Measurements from ENCODE around the gene TAX1BP1. TPM values are rescaled to one million over a fixed set of nuclear protein-coding genes. Genes with fewer than 3 reads are reported as not detected.

The TAX1BP1 gene
- polyA plus RNA-seq, 1 donor, result 93.9 TPM

DNA sequence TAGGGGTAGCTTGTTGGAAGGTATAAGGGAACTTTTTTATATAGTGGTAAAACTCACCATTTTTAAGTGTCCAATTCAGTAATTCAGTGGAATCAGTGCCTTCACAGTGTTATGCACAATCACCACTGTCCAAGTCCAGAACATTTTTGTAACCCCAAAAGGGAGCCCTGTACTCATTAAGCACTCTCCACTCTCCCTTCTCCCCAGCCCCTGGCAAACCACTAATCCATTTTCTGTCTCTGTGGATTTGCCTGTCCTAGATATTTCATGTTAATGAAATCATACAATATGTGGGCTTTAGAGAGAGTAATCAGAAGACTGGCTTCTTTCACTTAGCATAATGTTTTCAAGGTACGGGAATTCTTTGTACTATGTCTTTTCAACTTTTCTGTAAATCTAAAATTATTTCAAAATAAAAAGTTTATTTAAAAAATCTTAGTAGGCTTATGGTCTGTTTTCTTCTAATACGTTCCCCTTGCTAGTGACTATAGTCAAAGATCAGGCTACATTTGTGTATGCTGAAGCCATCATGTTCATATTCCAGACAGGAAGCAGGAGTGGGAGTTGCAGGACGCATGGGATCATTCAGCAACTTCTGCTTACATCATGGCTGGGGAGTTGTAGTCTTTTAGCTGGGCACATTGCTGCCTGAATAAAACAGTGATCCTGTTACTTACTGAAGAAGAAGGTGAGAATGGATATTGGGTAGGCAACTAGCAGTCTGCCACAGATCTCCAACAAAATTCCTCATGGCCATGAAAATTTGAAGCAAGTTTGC lies 35.4 kb upstream of the TAX1BP1 start:
- Histone ChIP-seq H3K36me3 (ENCODE audit: control insufficient read depth, insufficient read depth, low read length) (no peaks in the 10 kb centered on the region), H3K4me3 (ENCODE audit: low read length) (no peak overlapping the region), H3K27ac (ENCODE audit: low read length) (no peak overlapping the region), H3K27me3 (ENCODE audit: control insufficient read depth, insufficient read depth, low read length) (no peaks in the 10 kb centered on the region), H3K9me3 (ENCODE audit: control insufficient read depth, low read depth, low read length) (no peaks in the 10 kb centered on the region), H3K4me1 (ENCODE audit: control insufficient read depth, insufficient read depth, low read length) (peaks cover 2% of the 10 kb centered on the region)
- no peak for DNase-seq
- WGBS (ENCODE audit: insufficient coverage, low lambda C conversion rate), result 100% methylated on average over 1 of the region's 3 CpGs

DNA sequence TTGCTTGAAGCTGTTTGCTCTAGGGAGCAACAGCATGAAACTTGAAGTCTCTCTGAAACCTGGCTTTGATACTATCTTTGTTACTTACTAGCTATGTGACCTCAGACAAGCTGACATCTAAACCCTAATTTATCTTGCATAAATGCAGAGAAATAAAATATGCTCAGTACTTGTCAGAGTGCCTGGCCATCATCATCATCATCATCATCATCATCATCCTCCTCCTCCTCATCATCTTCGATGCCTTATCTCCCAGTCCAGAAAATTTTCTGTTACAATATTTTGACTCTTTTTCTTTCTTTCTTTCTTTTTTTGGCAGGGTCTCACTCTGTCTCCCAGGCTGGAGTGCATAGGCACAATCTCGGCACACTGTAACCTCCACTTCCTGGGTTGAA lies 34.8 kb upstream of the TAX1BP1 start:
- peaks cover 2% of the 10 kb centered on the region for H3K4me1 ChIP-seq (ENCODE audit: control insufficient read depth, insufficient read depth, low read length)
- no peaks in the 10 kb centered on the region for H3K36me3 ChIP-seq (ENCODE audit: control insufficient read depth, insufficient read depth, low read length)
- no peak overlapping the region for H3K27ac ChIP-seq (ENCODE audit: low read length)
- H3K27me3 ChIP-seq (ENCODE audit: control insufficient read depth, insufficient read depth, low read length), result no peaks in the 10 kb centered on the region
- WGBS (ENCODE audit: insufficient coverage, low lambda C conversion rate), result 90% methylated on average over 1 of the region's 2 CpGs
- no peak overlapping the region for H3K4me3 ChIP-seq (ENCODE audit: low read length)
- no peak for DNase-seq
- no peaks in the 10 kb centered on the region for H3K9me3 ChIP-seq (ENCODE audit: control insufficient read depth, low read depth, low read length)

DNA sequence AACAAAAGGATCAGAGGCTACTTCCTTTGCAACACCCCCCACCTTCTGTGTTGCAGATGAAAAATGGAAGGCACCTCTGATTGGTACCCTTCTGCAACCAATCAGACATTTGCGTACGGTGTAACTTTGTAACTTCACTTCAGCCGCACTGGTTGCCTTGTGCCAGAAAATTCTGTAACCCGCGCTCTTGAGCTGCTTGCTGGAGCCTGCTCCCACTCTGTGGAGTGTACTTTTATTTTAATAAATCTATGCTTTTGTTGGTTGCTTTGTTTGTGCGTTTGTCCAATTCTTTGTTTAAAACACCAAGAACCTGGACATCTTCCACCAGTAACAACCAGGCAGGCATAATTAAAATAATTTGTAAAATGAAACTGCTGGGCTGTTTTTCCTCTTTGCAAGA lies 31.5 kb upstream of the TAX1BP1 start:
- H3K36me3 ChIP-seq (ENCODE audit: control insufficient read depth, insufficient read depth, low read length), result no peaks in the 10 kb centered on the region
- no CpG with 5 or more reads among the region's 6 CpGs for WGBS (ENCODE audit: insufficient coverage, low lambda C conversion rate)
- no peak for DNase-seq
- H3K4me3 ChIP-seq (ENCODE audit: low read length), result no peak overlapping the region
- H3K27me3 ChIP-seq (ENCODE audit: control insufficient read depth, insufficient read depth, low read length), result no peaks in the 10 kb centered on the region
- H3K9me3 ChIP-seq (ENCODE audit: control insufficient read depth, low read depth, low read length), result no peaks in the 10 kb centered on the region
- H3K27ac ChIP-seq (ENCODE audit: low read length), result no peak overlapping the region
- H3K4me1 ChIP-seq (ENCODE audit: control insufficient read depth, insufficient read depth, low read length), result peaks cover 15% of the 10 kb centered on the region

DNA sequence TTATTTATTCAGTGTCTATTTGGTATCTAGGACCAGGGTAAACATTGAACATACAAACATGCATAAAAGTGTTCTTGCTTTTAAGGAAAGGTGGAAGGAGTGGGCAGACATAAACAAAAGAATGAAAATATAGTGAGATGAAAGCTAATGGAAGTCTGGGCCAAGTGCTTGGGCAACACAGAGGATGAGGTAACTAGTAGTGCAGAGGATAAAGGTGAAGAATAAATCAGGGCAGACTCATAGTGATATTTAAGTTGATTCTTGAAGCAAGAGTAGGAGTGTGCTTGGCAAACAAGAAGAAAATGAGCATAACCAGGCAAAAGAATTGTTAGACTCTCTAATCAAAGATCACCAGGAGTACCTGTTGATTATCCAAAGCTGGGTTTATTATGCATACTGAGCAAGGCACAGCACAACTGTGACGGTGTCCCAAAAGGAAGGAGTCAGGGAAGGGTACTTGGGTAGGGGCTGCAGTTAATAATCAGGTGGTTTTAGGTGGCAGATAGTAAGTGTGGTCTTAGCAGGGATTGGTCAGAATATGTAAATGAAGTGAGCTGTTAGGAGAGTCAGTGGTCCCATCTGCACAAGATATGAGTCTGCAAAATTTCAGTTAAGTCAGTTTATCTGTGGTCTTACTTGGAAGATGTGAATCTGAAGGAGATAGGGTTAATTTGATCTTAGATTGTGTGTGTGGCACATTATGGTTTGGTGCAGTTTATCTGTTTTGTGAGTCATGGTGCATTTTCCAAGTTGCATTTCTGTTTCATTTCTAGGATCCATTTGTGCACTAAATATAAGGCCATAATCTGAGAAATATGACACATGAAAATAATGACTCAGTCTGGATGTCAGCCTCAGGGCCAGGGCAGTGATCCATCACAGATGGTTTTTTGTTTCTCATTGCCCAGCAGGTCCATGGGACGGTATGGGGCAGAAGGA lies 30.6 kb upstream of the TAX1BP1 start:
- peak in 1 of 2 donors; percentile 17 for DNase-seq
- no CpG with 5 or more reads among the region's 2 CpGs for WGBS (ENCODE audit: insufficient coverage, low lambda C conversion rate)
- peaks cover 24% of the 10 kb centered on the region for H3K4me1 ChIP-seq (ENCODE audit: control insufficient read depth, insufficient read depth, low read length)
- no peak overlapping the region for H3K4me3 ChIP-seq (ENCODE audit: low read length)
- H3K36me3 ChIP-seq (ENCODE audit: control insufficient read depth, insufficient read depth, low read length), result no peaks in the 10 kb centered on the region
- no peak overlapping the region for H3K27ac ChIP-seq (ENCODE audit: low read length)
- no peaks in the 10 kb centered on the region for H3K27me3 ChIP-seq (ENCODE audit: control insufficient read depth, insufficient read depth, low read length)
- no peaks in the 10 kb centered on the region for H3K9me3 ChIP-seq (ENCODE audit: control insufficient read depth, low read depth, low read length)

DNA sequence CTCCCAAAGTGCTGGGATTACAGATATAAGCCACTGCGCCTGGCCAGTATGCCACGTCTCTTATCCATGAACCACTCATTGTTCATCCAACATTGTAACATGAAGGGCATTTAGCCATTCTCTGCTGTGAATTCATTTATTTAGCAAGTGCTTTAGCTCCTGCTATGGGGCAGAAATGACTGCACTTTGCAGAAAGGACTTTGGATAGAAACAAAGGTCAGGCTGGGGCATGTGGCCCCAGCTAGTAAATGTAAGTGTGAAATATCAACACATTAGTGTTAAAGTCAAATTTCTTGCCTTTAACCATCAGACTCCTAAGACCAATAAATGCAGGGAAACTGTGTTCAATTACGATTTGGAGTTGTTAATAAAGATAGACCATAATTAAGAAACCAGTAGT lies 27.7 kb upstream of the TAX1BP1 start:
- Histone ChIP-seq H3K27ac (ENCODE audit: low read length) (peak overlapping the region; percentile 54), H3K27me3 (ENCODE audit: control insufficient read depth, insufficient read depth, low read length) (no peaks in the 10 kb centered on the region), H3K4me3 (ENCODE audit: low read length) (no peak overlapping the region), H3K4me1 (ENCODE audit: control insufficient read depth, insufficient read depth, low read length) (peaks cover 40% of the 10 kb centered on the region), H3K9me3 (ENCODE audit: control insufficient read depth, low read depth, low read length) (no peaks in the 10 kb centered on the region), H3K36me3 (ENCODE audit: control insufficient read depth, insufficient read depth, low read length) (no peaks in the 10 kb centered on the region)
- DNase-seq, result peak; percentile 57 to 86
- 13% methylated on average over 1 of the region's 3 CpGs for WGBS (ENCODE audit: insufficient coverage, low lambda C conversion rate)

DNA sequence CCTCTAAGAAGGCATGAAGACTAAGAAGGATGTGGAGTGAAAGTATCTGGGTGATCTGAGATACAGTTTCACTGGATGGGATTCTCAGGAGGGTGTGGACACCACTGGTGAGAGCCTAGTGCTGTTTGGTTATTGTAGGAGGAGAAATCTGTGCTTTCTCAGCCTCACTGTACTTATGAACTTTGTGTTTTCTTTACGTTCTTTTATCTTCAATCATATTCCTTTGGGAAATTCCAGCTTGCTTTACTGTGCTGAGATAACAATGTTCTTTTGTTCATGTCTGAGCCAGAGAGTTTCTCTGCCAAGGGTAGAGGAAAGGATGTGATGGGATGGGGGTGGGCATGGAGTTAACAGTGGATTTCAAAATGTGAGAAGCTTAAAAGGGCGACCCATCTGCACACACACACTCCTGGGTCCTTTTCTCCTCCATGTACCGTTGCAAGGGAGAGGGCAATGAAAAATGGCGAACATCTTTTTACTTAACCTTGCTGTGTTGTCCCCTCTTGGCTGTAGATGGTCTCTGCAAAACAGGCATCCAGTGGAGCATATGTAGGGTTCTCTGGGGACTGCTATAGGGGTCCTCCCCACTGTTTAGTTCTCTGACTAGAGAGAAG lies 25.0 kb upstream of the TAX1BP1 start:
- peak; percentile 40 to 75 for DNase-seq
- no CpG with 5 or more reads among the region's 4 CpGs for WGBS (ENCODE audit: insufficient coverage, low lambda C conversion rate)
- Histone ChIP-seq H3K4me1 (ENCODE audit: control insufficient read depth, insufficient read depth, low read length) (peaks cover 38% of the 10 kb centered on the region), H3K9me3 (ENCODE audit: control insufficient read depth, low read depth, low read length) (no peaks in the 10 kb centered on the region), H3K27ac (ENCODE audit: low read length) (peak overlapping the region; percentile 43), H3K36me3 (ENCODE audit: control insufficient read depth, insufficient read depth, low read length) (no peaks in the 10 kb centered on the region), H3K27me3 (ENCODE audit: control insufficient read depth, insufficient read depth, low read length) (no peaks in the 10 kb centered on the region), H3K4me3 (ENCODE audit: low read length) (no peak overlapping the region)

DNA sequence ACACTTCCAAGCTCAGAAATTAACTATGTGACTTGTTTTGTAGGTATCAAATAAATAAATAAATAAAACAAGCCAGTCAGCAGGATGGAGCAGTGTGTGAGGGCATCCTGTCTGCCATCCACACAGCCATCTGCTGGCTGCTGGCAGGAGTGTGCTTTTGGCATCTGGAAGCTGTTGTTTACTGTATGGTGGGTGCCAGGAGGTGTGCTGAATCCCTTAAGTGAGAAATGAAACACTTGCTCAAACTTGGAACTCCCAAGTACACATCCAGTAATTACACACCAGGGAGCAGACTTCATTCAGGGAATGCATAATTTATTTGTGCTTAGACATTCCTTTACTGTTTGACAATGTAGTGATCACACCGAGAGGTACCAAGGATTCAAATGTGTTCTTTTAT lies 16.9 kb upstream of the TAX1BP1 start:
- no peaks in the 10 kb centered on the region for H3K36me3 ChIP-seq (ENCODE audit: control insufficient read depth, insufficient read depth, low read length)
- no peaks in the 10 kb centered on the region for H3K4me1 ChIP-seq (ENCODE audit: control insufficient read depth, insufficient read depth, low read length)
- no peaks in the 10 kb centered on the region for H3K27me3 ChIP-seq (ENCODE audit: control insufficient read depth, insufficient read depth, low read length)
- H3K4me3 ChIP-seq (ENCODE audit: low read length), result no peak overlapping the region
- 100% methylated on average over 1 of the region's 1 CpG for WGBS (ENCODE audit: insufficient coverage, low lambda C conversion rate)
- DNase-seq, result no peak
- no peak overlapping the region for H3K27ac ChIP-seq (ENCODE audit: low read length)
- H3K9me3 ChIP-seq (ENCODE audit: control insufficient read depth, low read depth, low read length), result no peaks in the 10 kb centered on the region

DNA sequence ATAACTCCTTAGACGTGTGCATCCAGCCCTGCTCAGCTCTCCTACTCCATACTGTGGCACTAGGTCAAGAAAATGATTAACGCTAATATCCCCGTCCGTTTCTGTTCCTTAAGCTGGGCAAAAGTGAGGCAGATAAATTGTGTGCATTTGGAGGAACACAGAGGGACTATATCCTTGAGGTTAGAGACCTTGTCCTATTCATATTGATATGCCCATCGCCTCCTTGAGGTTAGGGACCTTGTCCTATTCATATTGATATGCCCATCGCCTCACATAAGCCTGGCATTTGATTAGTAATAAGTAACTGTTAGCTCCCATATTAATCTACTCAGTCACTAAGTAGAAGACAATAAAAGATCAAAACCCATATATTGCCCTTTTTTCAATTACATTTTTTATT lies 12.9 kb upstream of the TAX1BP1 start:
- no peak for DNase-seq
- Histone ChIP-seq H3K4me3 (ENCODE audit: low read length) (no peak overlapping the region), H3K9me3 (ENCODE audit: control insufficient read depth, low read depth, low read length) (no peaks in the 10 kb centered on the region), H3K27me3 (ENCODE audit: control insufficient read depth, insufficient read depth, low read length) (no peaks in the 10 kb centered on the region), H3K27ac (ENCODE audit: low read length) (no peak overlapping the region), H3K4me1 (ENCODE audit: control insufficient read depth, insufficient read depth, low read length) (no peaks in the 10 kb centered on the region), H3K36me3 (ENCODE audit: control insufficient read depth, insufficient read depth, low read length) (no peaks in the 10 kb centered on the region)
- WGBS (ENCODE audit: insufficient coverage, low lambda C conversion rate), result no CpG with 5 or more reads among the region's 6 CpGs

DNA sequence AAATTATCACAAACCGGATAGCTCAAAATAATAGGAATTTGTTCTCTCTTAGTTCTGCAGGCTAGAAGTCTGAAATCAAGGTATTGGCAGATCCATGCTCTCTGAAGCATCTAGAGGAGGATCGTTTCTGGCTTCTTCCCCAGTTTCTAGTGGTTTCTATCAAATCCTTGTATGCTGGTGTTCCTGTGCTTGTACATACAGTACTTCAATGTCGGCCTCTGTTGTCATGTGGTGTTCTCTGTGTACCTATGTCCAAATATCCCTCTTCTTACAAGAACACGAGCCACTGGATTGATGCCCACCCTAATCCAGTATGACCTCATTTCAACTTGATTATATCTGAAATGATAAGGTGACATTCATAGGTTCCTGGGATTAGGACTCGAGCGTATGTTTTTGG lies 9.8 kb upstream of the TAX1BP1 start:
- DNase-seq, result no peak
- Histone ChIP-seq H3K9me3 (ENCODE audit: control insufficient read depth, low read depth, low read length) (no peaks in the 10 kb centered on the region), H3K36me3 (ENCODE audit: control insufficient read depth, insufficient read depth, low read length) (no peaks in the 10 kb centered on the region), H3K27me3 (ENCODE audit: control insufficient read depth, insufficient read depth, low read length) (no peaks in the 10 kb centered on the region), H3K4me3 (ENCODE audit: low read length) (no peak overlapping the region), H3K27ac (ENCODE audit: low read length) (no peak overlapping the region), H3K4me1 (ENCODE audit: control insufficient read depth, insufficient read depth, low read length) (peaks cover 11% of the 10 kb centered on the region)
- 33% methylated on average over 2 of the region's 6 CpGs for WGBS (ENCODE audit: insufficient coverage, low lambda C conversion rate)

DNA sequence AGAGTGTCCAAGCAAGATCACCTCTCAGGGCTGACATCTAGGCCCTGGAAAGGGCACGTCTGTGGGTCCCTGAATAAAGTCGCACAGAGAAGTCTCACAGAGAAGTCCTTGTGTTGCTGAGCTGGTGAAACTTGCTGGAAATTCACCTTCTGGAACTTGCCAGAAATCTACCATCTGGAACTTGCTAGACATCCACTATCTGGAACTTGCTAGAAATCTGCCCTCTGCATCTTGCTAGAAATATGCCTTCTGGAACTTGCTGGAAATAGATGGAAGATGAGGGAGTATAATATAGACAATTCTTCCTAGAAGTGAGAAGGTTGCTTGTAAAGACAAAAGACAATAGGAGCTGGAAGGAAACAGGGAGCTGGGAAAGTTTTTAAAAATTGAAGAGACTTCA lies 5.4 kb upstream of the TAX1BP1 start:
- H3K4me3 ChIP-seq (ENCODE audit: low read length), result no peak overlapping the region
- DNase-seq, result no peak
- WGBS (ENCODE audit: insufficient coverage, low lambda C conversion rate), result no CpG with 5 or more reads among the region's 2 CpGs
- peak overlapping the region; percentile 79 for H3K27ac ChIP-seq (ENCODE audit: low read length)
- no peaks in the 10 kb centered on the region for H3K9me3 ChIP-seq (ENCODE audit: control insufficient read depth, low read depth, low read length)
- H3K27me3 ChIP-seq (ENCODE audit: control insufficient read depth, insufficient read depth, low read length), result no peaks in the 10 kb centered on the region
- H3K4me1 ChIP-seq (ENCODE audit: control insufficient read depth, insufficient read depth, low read length), result peaks cover 24% of the 10 kb centered on the region
- no peaks in the 10 kb centered on the region for H3K36me3 ChIP-seq (ENCODE audit: control insufficient read depth, insufficient read depth, low read length)
